OCI-LY1 (cell line): Measurements from ENCODE around the gene ZBED5.

ENCODE experiments used
- CTCF ChIP-seq: fragments of 200-600 bp; sonication (generic), shearing (Covaris generic); IDR thresholded peaks from 2 replicates; pipeline ENCODE4 v1.5.1; 2017; ENCODE audit warnings: mild to moderate bottlenecking, antibody characterized with exemption, low read length, moderate library complexity, mixed read lengths
- EZH2 ChIP-seq: fragments of 200-600 bp; sonication (generic), shearing (Covaris generic); IDR thresholded peaks from 2 replicates; pipeline ENCODE4 v1.8.0; 2017; ENCODE audit warnings: borderline replicate concordance, mixed run types, mild to moderate bottlenecking, antibody characterized with exemption, low read length, moderate library complexity, mixed read lengths

- TF ChIP-seq CTCF (no peak), EZH2 (no peak)
These were observed 19.0 kb downstream of the ZBED5 start for GRCh38 chr11:10838881-10839280.
